Stimulated activated effector memory CD8-positive, alpha-beta T cell treated with anti-CD3 and anti-CD28 coated beads, Interleukin-12 subunit alpha, Interleukin-12 subunit beta, amount 100 ng/mL, for 72 hours (primary cell): ENCODE data around the gene LIM2.

Experiments used
- ATAC-seq: fragments of 150-1000 bp; cut with Tn5 transposase; 2 replicates; pipeline ENCODE4 v1.10.0; 2021
- DNase-seq, 2 donors: peaks; one replicate each; pipeline ENCODE4 v3.0.0; 2021 to 2022; ENCODE audit warnings: low spot score in 2 of 2
- H3K27ac Mint-ChIP-seq: one replicate; pipeline ENCODE4 v1.8.0; 2022; ENCODE audit warnings: mild to moderate bottlenecking, mixed read lengths
- H3K36me3 Mint-ChIP-seq: one replicate; pipeline ENCODE4 v1.8.0; 2022; ENCODE audit warnings: mild to moderate bottlenecking, mixed read lengths
- H3K4me1 Mint-ChIP-seq: one replicate; pipeline ENCODE4 v1.8.0; 2022; ENCODE audit warnings: mixed read lengths
- H3K4me3 Mint-ChIP-seq: one replicate; pipeline ENCODE4 v1.8.0; 2022; ENCODE audit warnings: mild to moderate bottlenecking, mixed read lengths
- H3K9me3 Mint-ChIP-seq: one replicate; pipeline ENCODE4 v1.8.0; 2022; ENCODE audit warnings: mixed read lengths

The LIM2 gene

DNA sequence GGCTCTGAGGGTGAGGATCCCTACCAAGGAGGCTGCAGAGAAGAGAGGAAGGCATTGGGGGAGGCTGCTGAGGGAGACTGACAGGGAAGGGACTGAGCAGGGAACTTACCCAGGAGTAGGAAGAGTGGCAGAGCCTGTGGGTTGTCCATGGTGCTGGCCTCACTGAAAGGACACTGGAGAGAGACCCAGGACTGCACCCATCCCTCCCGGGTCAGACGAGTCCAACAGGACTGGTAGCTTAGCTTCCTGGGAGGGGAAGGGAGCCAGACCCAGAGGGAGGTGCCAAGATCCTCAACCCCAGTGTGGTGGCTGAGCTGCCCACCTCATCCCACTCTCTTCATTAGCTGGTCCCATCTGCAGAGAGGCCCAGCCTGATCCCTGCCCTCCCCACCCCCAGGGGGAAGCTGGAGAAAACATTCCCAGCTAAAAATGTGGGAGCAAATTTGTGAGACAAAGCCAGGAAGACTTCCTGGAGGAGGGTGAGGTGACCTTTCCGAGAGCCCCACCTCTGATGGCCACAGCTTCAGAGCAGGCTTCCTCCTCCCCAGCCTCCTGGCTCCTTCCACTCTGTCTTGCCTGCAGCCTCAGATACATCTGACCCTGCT, 45.7 kb downstream of the LIM2 start, which contains the start of gene VSIG10L:
Gene VSIG10L, minus strand, starts transcription at position 164 of the 605 bp plus-strand sequence. Its CDS starts 15 bp downstream, at position 149.
- Mint-ChIP-seq H3K36me3 (peaks cover 21% of the 10 kb centered on the region), H3K27ac (peak within 1 kb of the TSS; percentile 23), H3K9me3 (no peaks in the 10 kb centered on the region), H3K4me3 (peak within 1 kb of the TSS; percentile 85), H3K4me1 (peaks cover 37% of the 10 kb centered on the region)
- ATAC-seq (no peak), DNase-seq (no peak)

DNA sequence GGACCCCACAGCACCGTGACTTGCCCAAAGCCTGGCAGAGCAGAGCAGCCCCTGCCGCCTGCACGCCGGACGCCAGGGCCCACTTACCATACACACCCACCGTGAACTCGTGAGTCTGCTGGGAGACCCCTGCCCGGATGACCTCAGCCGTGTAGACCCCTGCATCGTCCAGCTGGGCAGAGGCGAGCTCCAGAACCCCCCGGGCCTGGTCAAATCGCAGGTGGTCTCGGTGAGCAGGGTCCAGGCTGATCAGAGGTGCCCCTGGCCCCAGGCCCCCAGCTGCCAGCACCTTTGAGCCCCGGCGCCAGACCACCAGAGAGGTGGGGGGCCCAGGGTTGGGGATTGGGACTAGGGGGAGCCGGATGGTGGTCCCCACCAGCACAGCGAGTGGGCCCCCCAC, 46.7 kb downstream of the LIM2 start:
- ATAC-seq (no peak), DNase-seq (no peak)
- Mint-ChIP-seq H3K36me3 (peaks cover 21% of the 10 kb centered on the region), H3K4me1 (peaks cover 37% of the 10 kb centered on the region), H3K27ac (no peak overlapping the region), H3K9me3 (no peaks in the 10 kb centered on the region), H3K4me3 (peak overlapping the region; percentile 85)

DNA sequence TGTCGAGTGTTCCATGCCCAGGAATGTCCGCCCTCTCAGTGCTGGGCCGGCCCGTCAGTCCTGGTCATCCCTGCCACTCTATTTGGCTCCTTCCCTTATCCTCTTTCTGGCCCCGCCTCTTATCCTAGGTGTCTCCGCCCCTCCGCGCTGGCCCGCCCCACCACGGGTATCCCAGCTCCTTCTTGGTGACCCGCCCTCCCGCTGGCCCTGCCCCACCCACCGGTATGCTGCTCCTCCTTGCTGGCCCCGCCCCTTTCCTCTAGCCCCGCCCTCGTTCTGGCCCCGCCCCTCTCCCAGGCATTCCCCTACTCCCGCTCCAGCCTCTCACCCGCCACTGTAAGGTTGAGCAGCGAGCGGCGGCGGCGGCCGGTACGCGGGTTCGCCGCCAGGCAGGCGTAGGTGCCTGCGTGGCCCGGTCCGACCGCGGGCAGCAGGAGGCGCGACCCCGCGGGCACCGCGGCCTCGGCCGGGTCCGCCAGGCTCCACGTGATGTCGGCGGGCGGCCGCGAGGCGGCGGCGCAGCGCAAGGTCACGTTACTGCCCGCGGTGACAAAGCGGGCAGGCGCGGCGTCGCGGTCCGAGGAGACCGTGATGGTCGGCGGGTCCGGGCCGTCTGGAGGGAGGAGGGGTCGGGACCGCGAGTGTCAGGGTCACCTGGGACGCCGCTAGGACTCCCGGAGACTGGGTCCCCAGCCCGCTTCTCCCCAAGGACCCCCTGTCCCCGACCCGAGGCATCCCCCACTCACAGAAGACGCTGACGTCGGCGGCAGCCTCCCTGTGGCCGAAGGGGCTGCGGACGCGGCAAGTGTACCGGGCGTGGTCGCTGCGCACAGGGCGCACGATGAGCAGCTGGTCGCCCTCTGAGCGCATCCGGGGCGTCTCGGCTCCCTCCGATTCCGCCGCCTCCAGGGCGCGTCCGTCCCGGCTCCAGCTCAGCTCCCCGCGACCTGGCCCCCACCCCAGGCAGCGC, 47.8 kb downstream of the LIM2 start:
- Mint-ChIP-seq H3K4me3 (peak overlapping the region; percentile 85), H3K9me3 (no peaks in the 10 kb centered on the region), H3K27ac (peak overlapping the region; percentile 30), H3K4me1 (peaks cover 34% of the 10 kb centered on the region), H3K36me3 (peaks cover 18% of the 10 kb centered on the region)
- ATAC-seq (peak; percentile 86), DNase-seq (peak; percentile 86 to 96)

DNA sequence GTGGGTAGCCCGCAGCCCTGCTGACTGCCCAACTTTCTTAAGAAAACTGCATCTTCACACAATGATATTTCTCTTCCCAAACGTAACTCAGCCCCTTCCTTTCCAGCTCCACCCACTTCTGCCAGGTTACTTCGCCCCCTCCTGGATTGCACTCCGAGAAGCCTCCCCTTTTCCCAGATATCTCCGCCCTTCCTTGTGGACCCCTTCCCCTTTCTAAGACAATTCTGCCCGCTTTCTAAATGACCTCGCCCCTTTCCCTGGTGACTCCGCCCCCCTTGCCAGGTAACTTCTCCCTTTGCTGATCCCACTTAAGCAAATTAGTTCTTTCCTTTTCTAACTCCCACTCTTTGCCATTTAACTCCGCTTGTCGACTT, 48.5 kb downstream of the LIM2 start:
- no peak for DNase-seq
- Mint-ChIP-seq H3K4me1 (peaks cover 31% of the 10 kb centered on the region), H3K4me3 (peak overlapping the region; percentile 85), H3K27ac (peak overlapping the region; percentile 30), H3K36me3 (peaks cover 12% of the 10 kb centered on the region), H3K9me3 (no peaks in the 10 kb centered on the region)
- peak; percentile 3 for ATAC-seq

DNA sequence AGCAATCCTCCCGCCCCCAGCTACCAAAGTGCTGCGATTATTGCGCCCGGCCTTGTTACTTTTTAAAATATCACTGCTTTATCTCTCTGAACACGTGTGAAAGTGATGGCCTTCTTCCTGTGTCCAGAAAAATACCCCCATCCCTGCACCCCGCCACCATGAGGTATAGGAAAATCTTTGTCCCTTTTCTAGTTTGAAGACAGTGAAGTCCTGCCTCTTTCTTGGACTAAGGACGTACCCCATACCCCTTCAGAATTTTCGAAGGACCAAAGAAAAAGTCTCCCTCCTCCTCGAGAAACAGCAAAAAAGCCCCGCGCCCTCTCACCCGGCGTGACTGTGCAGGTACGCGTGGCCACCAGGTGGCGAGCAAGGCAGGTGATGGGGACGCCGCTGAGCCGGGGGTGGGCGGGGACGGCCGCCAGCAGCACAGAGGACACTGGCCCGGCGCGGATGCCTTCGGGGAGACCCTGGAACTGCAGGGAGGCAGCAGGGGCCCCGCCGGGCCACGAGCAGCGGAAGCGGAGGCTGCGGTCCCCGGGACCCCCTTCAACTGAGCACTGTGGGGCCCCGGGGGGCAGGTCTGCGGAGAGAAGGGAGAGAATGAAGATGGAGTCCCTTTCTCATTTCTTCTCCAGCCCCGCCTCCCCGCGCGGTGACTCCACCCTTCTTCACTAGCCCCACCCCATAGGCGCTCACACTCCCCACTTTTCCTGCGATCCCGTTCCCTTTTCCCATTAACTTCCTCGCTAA, 49.0 kb downstream of the LIM2 start:
- Mint-ChIP-seq H3K4me1 (peaks cover 31% of the 10 kb centered on the region), H3K27ac (peak overlapping the region; percentile 30), H3K4me3 (peak overlapping the region; percentile 85), H3K36me3 (peaks cover 12% of the 10 kb centered on the region), H3K9me3 (no peaks in the 10 kb centered on the region)
- DNase-seq (peak; percentile 86 to 94), ATAC-seq (peak; percentile 81)

DNA sequence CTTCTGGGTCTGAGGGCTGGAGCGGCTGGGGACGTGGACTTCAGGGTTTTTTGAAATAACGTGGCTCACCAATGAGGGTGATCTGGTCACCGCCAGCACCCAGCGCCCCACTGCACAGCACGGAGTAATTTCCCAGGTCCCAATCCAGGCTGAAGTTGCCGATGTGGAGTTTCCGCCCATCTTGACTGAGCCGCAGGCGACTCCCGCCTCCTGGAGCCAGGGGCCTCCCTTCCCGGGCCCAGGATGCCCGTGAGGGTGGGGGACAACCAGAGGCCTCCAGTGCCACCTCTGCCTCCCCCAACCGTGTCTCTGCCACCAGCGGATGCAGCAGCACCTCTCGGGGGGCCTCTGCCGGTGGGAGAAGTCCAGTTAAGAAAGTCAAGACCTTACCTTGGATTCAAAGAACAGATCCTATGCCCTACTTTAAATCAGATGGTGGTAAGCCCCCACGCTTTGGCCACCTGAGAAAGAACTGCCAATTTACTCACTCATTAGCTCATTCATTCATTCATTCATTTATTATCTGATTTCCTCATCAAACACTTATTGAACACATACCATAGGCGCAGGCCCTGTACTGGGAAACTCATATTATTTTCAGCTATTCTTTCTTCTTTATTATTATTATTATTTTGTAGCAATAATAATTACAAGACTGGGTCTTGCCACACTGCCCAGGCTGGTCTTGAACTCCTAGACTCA, 49.8 kb downstream of the LIM2 start:
- no peak for ATAC-seq
- peak overlapping the region; percentile 85 for H3K4me3 Mint-ChIP-seq
- H3K4me1 Mint-ChIP-seq: peaks cover 29% of the 10 kb centered on the region
- H3K9me3 Mint-ChIP-seq: no peaks in the 10 kb centered on the region
- no peak for DNase-seq
- H3K36me3 Mint-ChIP-seq: peaks cover 12% of the 10 kb centered on the region
- no peak overlapping the region for H3K27ac Mint-ChIP-seq

DNA sequence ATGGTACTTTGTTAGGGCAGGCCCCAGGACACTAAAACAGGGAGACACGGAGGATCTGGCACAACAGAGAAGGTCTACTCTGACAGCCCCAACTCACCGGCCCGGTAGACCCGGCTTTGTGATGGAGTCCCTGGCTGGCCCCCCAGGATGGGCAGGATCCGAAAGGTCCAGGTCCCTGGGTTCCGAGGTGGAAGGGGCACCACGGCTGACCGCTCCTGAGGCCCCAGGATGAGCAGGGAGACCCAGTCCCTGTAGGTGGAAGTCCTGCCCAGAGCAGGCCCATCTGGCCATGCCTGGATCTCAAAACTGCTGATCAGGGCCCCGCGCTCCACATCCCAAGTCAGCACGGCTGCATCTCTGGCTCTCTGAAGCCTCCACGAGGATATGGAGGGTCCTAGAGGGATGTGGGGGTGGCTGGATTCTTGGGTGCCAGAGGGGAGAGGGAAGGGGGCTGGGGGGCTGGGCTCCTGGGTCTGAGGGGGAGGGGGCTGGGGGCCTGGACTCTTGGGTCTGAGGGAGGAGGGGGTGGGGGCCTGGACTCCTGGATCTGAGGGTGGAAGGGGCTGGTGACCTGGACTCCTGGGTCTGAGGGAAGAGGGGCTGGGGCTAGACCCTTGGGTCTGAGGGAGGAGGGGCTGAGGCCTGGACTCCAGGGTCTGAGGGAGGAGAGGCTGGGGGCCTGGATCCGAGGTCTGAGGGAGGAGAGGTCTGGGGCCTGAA, 50.5 kb downstream of the LIM2 start:
- no peak for ATAC-seq

DNA sequence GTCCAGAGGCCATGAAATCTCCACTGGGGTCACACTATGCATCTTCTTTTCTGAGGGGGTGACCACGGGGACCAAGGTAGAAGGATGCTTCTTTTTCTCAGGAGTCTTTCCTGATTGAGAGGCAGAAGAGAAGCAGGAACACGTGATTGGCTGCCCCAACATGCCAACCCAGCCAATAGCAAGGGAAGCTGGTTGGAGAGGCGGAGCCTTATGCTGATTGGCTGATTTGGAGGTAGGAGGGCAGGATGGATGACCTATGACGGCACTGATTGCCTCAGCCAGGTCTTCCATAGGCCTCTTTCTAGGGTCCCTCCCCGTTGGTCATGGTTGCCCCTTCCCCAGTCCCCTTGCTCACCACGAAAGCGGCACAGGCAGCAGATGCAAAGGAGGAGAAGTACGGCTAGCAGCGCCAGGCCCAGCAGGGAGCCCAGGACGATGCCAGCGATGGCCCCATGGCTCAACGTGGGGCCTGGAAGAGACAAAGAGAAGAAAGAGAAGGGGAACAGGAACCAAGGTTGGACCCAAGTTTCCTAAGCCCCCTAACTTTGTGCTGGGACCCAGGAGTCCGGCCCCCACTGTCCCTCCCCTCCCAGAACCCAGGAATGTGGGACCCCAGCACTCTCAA, 53.8 kb downstream of the LIM2 start:
- DNase-seq: no peak
- no peak for ATAC-seq
- Mint-ChIP-seq H3K27ac (no peak overlapping the region), H3K36me3 (peaks cover 4% of the 10 kb centered on the region), H3K4me1 (peaks cover 6% of the 10 kb centered on the region), H3K9me3 (no peaks in the 10 kb centered on the region), H3K4me3 (no peak overlapping the region)

More for the DNA sequence above, 50.5 kb downstream of the LIM2 start:
- no peak for DNase-seq
- peaks cover 22% of the 10 kb centered on the region for H3K4me1 Mint-ChIP-seq
- H3K27ac Mint-ChIP-seq: no peak overlapping the region
- H3K4me3 Mint-ChIP-seq: no peak overlapping the region
- no peaks in the 10 kb centered on the region for H3K9me3 Mint-ChIP-seq
- peaks cover 9% of the 10 kb centered on the region for H3K36me3 Mint-ChIP-seq

DNA sequence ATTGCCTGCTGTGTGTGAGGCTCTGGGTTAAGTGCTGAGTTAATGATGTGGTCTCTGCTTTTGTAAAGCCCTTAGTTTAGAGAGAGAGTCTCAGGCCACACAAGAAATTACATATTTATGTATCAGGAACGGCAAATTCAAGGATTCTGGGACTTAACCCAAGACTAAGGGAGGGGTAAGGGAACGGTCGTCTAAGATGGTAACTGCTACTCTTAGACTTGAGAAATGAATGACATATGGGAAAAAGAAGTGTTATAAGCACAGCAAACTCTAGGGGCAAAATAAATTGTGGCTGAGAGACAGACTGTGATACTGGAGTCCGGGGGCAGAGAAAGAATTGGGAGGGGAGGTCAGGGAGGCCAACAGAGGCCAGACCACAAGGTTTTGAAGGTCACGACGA, 56.1 kb downstream of the LIM2 start:
- Mint-ChIP-seq H3K27ac (no peak overlapping the region), H3K4me3 (no peak overlapping the region), H3K4me1 (peaks cover 7% of the 10 kb centered on the region), H3K9me3 (no peaks in the 10 kb centered on the region), H3K36me3 (no peaks in the 10 kb centered on the region)
- ATAC-seq (no peak), DNase-seq (no peak)

DNA sequence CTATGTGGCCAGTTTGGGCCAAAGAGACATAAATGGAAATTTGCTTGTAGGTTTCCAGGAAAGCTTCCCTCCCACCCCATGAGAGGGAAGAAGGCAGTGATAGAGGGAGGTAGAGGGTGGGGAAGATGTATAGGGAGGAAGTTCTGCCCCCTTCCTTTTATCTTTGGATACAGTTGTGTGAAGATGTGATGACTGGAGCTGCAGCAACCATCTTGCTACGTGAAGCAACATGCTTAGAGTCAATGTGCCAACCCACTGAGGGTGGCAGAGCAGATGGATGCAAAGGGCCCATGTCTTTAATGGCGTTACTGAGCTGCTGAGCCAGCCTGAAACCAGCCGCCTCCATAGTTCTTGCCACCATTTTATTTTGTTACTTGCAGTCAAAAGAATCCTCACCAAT, 56.6 kb downstream of the LIM2 start:
- Mint-ChIP-seq H3K4me3 (no peak overlapping the region), H3K4me1 (peaks cover 7% of the 10 kb centered on the region), H3K9me3 (no peaks in the 10 kb centered on the region), H3K27ac (no peak overlapping the region), H3K36me3 (no peaks in the 10 kb centered on the region)
- ATAC-seq: no peak
- DNase-seq: no peak

DNA sequence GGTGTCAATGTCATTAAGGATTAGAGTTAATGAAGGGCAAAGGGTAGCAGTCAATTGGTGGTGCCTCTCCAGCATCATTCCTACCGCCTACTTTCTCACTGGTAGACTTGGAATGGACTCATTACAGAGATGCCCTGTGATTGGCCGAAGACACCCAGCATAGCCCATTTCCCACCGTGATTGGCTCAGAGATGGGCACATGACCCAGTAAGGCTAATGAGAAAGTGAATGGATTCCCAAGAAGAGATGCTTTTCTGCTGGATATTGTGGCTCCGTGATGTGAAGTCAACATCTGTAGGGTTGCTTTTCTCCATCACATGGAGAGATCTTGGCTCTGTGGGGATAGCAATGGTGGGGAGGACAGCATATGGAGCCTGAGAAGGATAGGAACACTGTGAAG, 57.4 kb downstream of the LIM2 start:
- H3K4me1 Mint-ChIP-seq: peaks cover 14% of the 10 kb centered on the region
- no peak overlapping the region for H3K27ac Mint-ChIP-seq
- DNase-seq: no peak
- no peaks in the 10 kb centered on the region for H3K9me3 Mint-ChIP-seq
- H3K36me3 Mint-ChIP-seq: no peaks in the 10 kb centered on the region
- no peak overlapping the region for H3K4me3 Mint-ChIP-seq
- ATAC-seq: no peak
